Upper lobe of left lung (tissue), 6 donors: Measurements from ENCODE around the gene ROR2. TPM values are rescaled to one million over a fixed set of nuclear protein-coding genes. Genes with fewer than 3 reads are reported as not detected.

ENCODE experiments used
- ATAC-seq, 2 donors: fragments of 200-7000 bp; cut with Tn5 transposase; one replicate each; pipeline ENCODE4 v1.9.1; 2022; ENCODE audit warnings: mild to moderate bottlenecking in 2 of 2, moderate library complexity in 2 of 2; ENCODE audit not compliant: low FRiP score in 2 of 2
- DNase-seq, 2 donors: peaks; one replicate each; pipeline ENCODE4 v3.0.0-alpha.2; 2019 to 2020
- H3K27ac ChIP-seq, 4 donors: fragments of 200-600 bp; sonication (generic); one replicate each; pipeline ENCODE4 v1.5.1; 2016 to 2019
- H3K27me3 ChIP-seq, 4 donors: fragments of 200-600 bp; sonication (generic); one replicate each; pipeline ENCODE4 v1.5.1; 2017 to 2019
- H3K36me3 ChIP-seq, 4 donors: fragments of 200-600 bp; sonication (generic); one replicate each; pipeline ENCODE4 v1.5.1; 2016 to 2019
- H3K4me1 ChIP-seq, 4 donors: fragments of 200-600 bp; sonication (generic); one replicate each; pipeline ENCODE4 v1.5.1; 2018 to 2019
- H3K4me3 ChIP-seq, 4 donors: fragments of 200-600 bp; sonication (generic); one replicate each; pipeline ENCODE4 v1.5.1; 2017 to 2019; ENCODE audit warnings: mild to moderate bottlenecking in 2 of 4, moderate library complexity in 1 of 4
- H3K9me3 ChIP-seq, 4 donors: fragments of 200-600 bp; sonication (generic); one replicate each; pipeline ENCODE4 v1.5.1; 2018 to 2019
- CTCF ChIP-seq, 6 experiments: fragments of 450-650 bp in 4 of 6; fragments of 200-600 bp in 2 of 6; sonication (generic) in 2 of 6; IDR thresholded peaks; one replicate each; pipeline ENCODE4 v1.5.1; 2016 to 2019; ENCODE audit warnings: antibody characterized with exemption in 6 of 6
- EP300 ChIP-seq, 4 donors: sonication (generic); formaldehyde crosslinking; IDR thresholded peaks; one replicate each; pipeline ENCODE4 v1.5.1; 2017; ENCODE audit warnings: antibody characterized with exemption in 4 of 4, control low read depth in 2 of 4
- POLR2A ChIP-seq, 4 donors: fragments of 450-650 bp; IDR thresholded peaks; one replicate each; pipeline ENCODE4 v1.5.1; 2016 to 2017; ENCODE audit warnings: antibody characterized with exemption in 4 of 4, mild to moderate bottlenecking in 2 of 4
- POLR2AphosphoS5 ChIP-seq, 2 donors: sonication (generic); formaldehyde crosslinking; IDR thresholded peaks; one replicate each; pipeline ENCODE4 v1.5.1; 2017; ENCODE audit warnings: antibody characterized with exemption in 2 of 2
- WGBS, 2 donors: methylation state at CpG; one replicate each; pipeline ENCODE4 v1.1.5; 2017 to 2018; 5-methylcytosine and 5-hydroxymethylcytosine counted together
- total RNA-seq, 6 donors: library from RNA; depleted of rRNA in 4 of 6; stranded (reverse); fragments of >200 nt in 4 of 6; gene quantifications; one replicate each; pipeline versions ENCODE4 v1.1.0 to v1.2.1, GENCODE V29; 2016 to 2021
- donor health status: DM: no; HTN: no; CAD: no; lungs with moderate emphysema.
- donor health status: DM: no; HTN: yes; CAD: no; lungs with severe emphysema.

ROR2 gene
- total RNA-seq, 6 donors from 2014 or later, result 2.7 to 8.1 (median 3.4) TPM

- DNase-seq, result no peak
- Histone ChIP-seq H3K27ac (no peak overlapping the region), H3K36me3 (no peaks in the 10 kb centered on the region), H3K27me3 (no peaks in the 10 kb centered on the region), H3K4me3 (no peak overlapping the region), H3K4me1 (peaks cover 0 to 9% (median 0%) of the 10 kb centered on the region in 4 donors), H3K9me3 (no peaks in the 10 kb centered on the region)
- 75 to 91% methylated on average over 6 to 9 of the region's 9 CpGs for WGBS, 2 donors
- no peak for TF ChIP-seq POLR2AphosphoS5 (IDR thresholded peaks at IDR 0.05)
- no peak for TF ChIP-seq CTCF (IDR thresholded peaks at IDR 0.05)
- TF ChIP-seq POLR2A (IDR thresholded peaks at IDR 0.05), result no peak
- no peak for TF ChIP-seq EP300 (IDR thresholded peaks at IDR 0.05)
- ATAC-seq, result no peak
Measured at GRCh38 chr9:91718071-91718470, 232.0 kb downstream of the ROR2 start.

GRCh38 chr9:91716815-91717214 lies 233.2 kb downstream of the ROR2 start:
- DNase-seq, result no peak
- TF ChIP-seq POLR2AphosphoS5 (IDR thresholded peaks at IDR 0.05), result no peak
- TF ChIP-seq CTCF (IDR thresholded peaks at IDR 0.05), result no peak
- no peak for TF ChIP-seq POLR2A (IDR thresholded peaks at IDR 0.05)
- TF ChIP-seq EP300 (IDR thresholded peaks at IDR 0.05), result no peak
- no peaks in the 10 kb centered on the region for H3K27me3 ChIP-seq
- H3K4me1 ChIP-seq, result peaks cover 0 to 9% (median 0%) of the 10 kb centered on the region in 4 donors
- H3K27ac ChIP-seq, result no peak overlapping the region
- no peaks in the 10 kb centered on the region for H3K36me3 ChIP-seq
- no peaks in the 10 kb centered on the region for H3K9me3 ChIP-seq
- 91% methylated on average over 7 of the region's 7 CpGs for WGBS, 2 donors
- no peak for ATAC-seq
- H3K4me3 ChIP-seq, result no peak overlapping the region

GRCh38 chr9:91716239-91716638 lies 233.8 kb downstream of the ROR2 start:
- Histone ChIP-seq H3K9me3 (no peaks in the 10 kb centered on the region), H3K4me1 (peaks cover 0 to 9% (median 0%) of the 10 kb centered on the region in 4 donors), H3K4me3 (no peak overlapping the region), H3K27me3 (no peaks in the 10 kb centered on the region), H3K36me3 (no peaks in the 10 kb centered on the region), H3K27ac (no peak overlapping the region)
- DNase-seq (no peak), ATAC-seq (no peak)
- 97% methylated on average over 4 of the region's 4 CpGs for WGBS, 2 donors
- no peak for TF ChIP-seq CTCF (IDR thresholded peaks at IDR 0.05)
- no peak for TF ChIP-seq POLR2A (IDR thresholded peaks at IDR 0.05)
- TF ChIP-seq POLR2AphosphoS5 (IDR thresholded peaks at IDR 0.05), result no peak
- TF ChIP-seq EP300 (IDR thresholded peaks at IDR 0.05), result no peak

GRCh38 chr9:91714874-91715615 lies 235.0 kb downstream of the ROR2 start:
- H3K27ac ChIP-seq, result no peak overlapping the region

More at GRCh38 chr9:91714874-91715615, 235.0 kb downstream of the ROR2 start:
- Histone ChIP-seq H3K4me3 (peak overlapping the region in 2 of 4 donors; percentile 34 to 38), H3K27me3 (no peaks in the 10 kb centered on the region), H3K36me3 (no peaks in the 10 kb centered on the region), H3K9me3 (no peaks in the 10 kb centered on the region), H3K4me1 (peaks cover 0 to 9% (median 0%) of the 10 kb centered on the region in 4 donors)
- DNase-seq (no peak), ATAC-seq (no peak)
- 78 to 88% methylated on average over 14 of the region's 14 CpGs for WGBS, 2 donors
- TF ChIP-seq POLR2A (IDR thresholded peaks at IDR 0.05) (no peak), POLR2AphosphoS5 (IDR thresholded peaks at IDR 0.05) (no peak), CTCF (IDR thresholded peaks at IDR 0.05) (no peak), EP300 (IDR thresholded peaks at IDR 0.05) (no peak)
